ENCODE measurements around the gene ZNF622.

ZNF622 gene, protein sequence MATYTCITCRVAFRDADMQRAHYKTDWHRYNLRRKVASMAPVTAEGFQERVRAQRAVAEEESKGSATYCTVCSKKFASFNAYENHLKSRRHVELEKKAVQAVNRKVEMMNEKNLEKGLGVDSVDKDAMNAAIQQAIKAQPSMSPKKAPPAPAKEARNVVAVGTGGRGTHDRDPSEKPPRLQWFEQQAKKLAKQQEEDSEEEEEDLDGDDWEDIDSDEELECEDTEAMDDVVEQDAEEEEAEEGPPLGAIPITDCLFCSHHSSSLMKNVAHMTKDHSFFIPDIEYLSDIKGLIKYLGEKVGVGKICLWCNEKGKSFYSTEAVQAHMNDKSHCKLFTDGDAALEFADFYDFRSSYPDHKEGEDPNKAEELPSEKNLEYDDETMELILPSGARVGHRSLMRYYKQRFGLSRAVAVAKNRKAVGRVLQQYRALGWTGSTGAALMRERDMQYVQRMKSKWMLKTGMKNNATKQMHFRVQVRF

DNA sequence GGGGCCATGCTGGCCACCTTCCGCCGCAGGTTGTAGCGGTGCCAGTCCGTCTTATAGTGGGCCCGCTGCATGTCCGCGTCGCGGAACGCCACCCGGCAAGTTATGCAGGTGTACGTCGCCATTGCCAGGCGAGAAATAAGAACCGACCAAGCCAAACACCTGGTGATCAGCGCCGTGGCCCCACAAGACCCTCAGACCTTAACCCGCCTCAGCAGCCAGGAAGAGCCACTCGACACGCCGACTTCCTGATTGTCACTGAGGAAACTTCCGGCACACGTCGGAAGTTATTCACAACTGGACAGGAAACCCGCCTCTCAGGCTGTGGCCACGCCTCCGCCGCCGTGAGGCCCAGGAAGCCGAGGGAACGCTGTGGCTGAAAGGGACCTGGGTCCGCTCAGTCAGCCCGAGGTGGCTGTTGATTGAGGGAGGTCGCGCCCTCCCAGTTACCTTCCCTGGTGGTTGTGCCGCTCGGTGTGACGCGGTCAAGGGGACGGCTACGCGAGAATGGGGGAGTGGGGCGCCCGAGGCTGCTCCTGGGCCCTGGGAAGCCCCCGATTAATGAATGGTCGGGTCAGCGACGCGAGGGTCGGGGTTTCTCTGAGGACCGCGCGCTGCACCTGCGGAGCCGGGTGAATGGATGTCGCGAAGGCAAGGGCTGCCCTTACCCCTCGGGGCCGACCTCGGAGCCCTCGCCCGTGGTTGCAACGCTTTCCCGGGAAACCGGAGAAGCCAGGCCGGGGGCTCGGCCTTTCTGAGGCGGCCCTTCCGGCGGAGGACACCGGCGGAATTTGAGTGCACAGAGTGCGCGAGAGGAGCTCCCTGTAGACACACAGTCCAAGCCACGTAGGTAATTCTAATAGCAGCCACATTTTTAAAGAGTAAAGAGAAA is at the start of gene ZNF622:
TSS of gene ZNF622 (minus strand) at position 257 of the 889 bp plus-strand sequence. CDS start at position 122, 135 bp downstream.
- peak; percentile 88 for DNase-seq

DNA sequence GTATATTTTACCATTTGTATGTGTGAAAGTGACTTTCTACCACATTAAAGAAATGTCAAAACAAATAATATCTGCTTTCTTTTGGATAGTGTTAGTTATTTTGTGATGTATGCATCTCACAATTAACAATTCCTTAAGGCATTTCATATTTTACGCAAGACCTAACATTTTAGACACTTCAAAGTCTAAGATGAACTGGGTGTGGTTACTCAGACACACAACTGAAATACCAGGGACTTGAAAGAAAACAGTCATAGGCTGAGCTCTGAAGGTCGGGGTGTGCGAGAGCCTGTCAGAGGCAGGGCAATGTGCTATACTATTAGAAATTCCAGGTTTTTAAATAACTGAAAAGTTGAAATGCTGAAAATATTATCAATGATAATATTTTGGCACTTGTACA is 44.5 kb upstream of the ZNF622 start:
- no peak for DNase-seq

DNA sequence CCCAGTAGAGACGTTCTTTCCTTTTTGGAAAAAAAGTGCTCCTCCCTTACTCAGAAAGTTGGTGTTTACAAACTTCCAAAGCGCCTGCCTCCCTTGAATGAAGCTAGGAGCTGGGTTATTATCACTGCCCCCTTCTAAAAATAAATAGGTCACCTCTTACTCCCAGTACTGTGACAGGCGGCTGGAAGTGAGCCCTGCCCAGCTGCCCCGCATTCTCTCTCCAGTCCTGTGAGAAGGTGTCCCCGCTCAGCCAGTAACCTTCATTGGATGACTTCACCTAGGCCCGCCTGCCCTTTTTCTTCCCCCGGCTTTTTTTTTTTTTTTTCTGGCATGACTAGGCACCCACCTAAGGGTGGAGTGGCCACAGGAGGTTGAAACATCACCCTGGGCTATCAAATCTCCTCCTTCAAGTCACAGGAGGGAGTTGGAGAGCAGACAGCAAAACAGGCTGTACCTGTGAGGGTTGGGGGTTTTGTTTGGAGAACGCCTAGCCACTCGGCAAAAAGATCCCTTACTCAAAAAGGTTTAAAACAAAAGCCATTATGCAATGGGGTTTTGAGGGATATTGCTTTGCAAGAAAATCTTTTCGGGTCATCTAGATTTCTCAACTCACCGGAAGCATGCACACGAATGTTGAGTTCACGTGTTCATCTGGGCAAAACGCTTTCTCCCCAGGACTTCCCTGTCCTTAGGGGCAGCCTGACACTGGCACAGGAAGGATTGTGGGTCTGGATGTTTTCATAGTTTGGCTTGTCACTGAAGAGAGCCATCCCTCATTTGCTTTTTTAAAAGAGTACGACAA is 43.3 kb upstream of the ZNF622 start:
- no peak for DNase-seq

DNA sequence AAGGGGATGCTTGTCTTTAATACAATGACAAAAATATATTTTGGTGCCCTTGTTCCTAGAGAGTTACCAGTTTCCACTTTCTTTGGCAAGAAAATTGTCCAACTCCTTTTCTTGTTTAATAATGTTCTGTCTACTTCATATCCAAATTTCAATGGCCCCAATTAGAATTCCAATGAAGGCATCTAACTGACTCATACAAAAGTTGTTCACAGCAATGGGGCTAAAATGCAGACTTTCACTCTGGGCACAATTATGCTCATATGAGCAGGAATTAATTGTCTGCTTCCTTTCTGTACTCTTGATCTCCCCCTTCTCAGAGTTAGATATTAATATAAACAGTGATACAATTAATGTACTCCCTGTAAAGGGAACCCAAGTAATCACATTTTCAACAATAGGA is 42.1 kb upstream of the ZNF622 start:
- DNase-seq = no peak

DNA sequence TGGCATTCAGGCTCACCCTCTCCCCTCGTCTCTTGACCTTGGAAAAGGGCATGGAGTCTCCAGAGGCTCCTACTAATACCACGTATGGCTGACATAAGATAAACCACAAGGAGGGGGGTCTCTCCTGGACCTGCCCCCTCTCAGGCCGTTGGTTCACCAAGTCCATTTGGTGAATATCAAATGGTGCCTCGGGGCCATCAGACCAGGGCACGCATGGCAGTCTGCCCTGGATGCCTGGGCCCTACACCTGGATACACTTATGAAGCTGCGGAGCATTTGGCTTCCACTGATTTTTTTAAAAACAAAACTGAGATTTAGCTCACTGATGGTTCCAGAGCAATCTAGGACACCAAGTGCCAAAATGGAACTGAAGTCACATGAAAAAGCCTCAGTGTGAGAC is 40.3 kb upstream of the ZNF622 start:
- DNase-seq = no peak

DNA sequence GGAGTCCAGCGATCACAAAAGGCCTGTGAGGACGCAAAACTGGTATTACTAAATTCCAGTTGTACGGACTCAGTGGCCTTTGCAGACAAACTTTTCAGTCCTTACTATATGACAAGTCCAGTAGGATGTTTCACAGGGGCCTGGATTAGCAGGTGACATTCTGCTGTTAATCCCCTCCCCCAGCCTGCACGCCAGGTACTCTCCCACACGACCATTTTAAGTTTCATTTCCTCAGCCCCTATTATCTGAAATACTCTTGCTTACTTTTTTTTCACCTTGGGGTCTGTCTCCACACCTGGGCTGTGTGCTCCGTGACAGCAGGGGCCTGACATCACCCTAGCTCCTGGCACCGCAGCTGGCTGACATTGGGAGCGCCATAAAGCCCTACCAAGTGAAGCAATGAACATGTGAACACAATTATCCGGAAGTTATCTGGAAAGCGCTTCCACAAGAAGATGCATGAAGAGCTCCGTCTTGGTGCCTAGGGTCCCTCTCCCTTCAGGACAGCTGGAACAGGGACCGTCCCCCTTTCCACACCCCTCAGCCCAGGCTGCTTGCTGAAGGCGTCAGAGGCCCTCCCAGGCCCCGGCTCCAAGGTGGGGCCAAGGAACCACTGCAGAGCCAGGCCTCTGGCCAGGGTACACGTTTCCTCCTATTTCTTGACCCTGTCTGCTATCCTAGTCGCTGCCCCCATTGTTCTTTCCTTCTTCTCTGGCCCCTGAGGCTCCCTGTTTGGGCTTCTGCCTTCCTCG is 39.7 kb upstream of the ZNF622 start:
- DNase-seq = no peak

DNA sequence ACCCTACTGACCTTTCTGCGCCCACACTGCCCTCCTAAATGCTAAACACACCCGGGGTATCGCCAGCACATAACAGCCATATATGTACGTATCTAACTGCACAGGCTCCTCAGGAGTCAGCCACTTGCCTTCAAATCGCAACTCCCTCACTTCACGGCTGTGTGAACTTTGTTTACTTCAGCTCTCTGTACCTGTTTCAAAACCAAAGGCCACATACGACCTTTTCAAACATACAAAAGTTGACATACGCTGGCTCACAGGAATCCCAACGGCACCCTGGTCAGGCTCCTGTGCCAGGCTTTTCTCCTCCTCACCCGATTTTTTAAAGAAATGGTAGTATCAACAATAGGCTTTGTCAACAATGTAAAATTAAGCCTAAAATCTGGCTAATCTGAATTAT is 39.0 kb upstream of the ZNF622 start:
- no peak for DNase-seq

DNA sequence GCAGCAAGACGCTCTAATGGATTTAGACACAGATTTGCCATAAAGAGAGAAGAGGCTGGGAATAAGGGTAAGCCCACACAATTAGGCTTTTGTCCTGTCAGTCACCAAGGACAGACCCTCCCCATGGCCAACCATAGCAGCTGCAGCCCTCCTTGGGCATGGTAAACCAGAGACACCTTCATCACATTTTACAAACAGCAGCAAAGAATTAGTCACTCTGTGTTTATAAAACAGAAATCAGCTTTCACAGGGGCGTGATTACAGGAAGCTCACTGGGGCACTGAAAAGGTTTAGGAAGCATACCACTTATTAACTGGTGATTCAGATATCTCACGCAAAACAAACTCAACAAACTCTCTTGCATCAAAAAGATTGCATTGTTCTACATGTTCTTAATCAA is 37.3 kb upstream of the ZNF622 start:
- DNase-seq = no peak

DNA sequence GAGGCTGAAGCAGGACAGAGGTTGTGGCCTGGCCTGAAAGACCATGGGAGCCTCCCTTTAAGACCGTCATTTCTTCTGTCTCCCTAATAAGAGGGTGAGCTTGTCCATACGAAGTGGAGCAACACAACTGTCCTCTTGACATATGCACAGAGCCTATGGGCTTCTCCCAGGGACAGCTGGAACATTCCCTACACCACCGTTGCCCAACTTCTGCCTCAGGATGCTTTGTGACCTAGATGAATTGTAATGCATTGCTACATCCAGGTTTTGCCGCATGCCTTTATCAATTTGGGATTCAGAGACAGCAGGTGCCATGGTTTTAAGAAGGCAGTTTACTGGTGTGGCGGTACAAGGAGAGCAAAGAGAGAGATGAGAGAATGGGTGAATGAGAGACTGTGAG is 34.4 kb upstream of the ZNF622 start:
- DNase-seq = no peak

DNA sequence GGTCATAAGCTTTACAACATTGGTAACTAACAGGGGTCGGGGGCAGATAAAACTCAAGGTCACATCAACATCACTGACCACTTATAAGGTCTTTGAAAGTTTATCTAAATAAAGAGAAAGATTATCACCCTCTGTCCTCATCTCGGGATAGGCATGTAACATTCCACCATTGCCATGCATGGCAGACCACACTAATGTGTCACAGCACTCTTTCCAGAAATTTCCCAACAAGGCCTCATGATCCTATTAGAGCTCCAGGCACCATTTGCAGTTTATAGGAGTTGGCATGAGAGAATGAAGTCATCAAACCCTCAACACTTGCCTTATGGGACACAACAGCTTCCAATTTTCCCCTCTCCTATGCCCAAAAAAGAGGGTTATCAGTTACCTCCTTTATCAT is 31.9 kb upstream of the ZNF622 start:
- no peak for DNase-seq

DNA sequence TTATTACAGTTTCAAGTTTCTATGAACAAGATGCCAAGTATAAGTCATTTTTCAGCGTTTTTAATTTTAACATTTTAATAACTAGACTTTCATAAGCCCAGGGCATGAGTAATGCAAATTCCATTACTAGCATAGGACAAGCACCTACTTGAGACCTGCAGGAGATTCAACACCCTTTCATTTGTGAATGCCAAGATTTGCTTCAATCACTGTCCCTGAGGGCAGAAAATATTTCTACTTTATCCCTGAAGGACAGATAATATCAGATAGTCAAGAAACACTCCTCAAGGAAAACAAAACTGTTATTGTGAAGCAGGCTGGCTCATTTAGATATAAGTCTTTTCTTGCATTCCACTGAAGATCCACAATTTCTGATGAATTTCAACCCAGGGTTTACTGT is 27.7 kb upstream of the ZNF622 start:
- DNase-seq = no peak

DNA sequence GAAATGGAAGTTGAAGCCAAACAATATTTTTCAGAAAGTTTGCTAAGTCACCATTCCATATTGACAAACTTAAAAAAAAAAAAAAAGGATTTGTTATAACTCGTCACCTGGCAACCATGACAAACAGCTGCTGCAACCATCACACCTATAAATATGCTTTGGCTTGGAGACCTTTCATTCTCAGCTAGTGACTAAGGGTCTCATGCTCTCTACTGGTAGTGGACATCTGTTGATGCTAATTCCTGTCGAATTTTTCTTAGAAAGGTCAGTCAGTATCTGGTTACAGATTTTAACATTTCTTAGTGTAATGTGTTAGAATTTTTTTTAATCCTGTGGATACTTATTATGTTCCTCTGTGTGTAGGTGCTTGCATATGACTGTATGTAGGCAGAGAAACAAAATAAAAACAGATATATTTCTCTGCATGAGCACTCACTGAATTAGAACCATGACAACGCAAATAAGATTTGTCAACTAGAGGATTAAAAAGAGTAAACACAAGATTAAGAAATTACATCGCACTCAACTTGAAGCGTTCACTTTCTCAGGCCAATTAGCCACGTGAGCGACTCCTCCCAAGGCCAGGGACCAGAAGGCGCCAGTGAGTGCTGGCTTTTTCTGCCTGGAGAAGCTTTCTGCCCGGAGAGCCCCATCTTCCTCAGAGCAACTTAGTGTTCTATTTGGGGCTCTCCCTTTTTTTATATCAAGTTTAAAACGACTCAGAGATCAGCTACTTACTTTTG is 27.0 kb upstream of the ZNF622 start:
- DNase-seq = no peak

DNA sequence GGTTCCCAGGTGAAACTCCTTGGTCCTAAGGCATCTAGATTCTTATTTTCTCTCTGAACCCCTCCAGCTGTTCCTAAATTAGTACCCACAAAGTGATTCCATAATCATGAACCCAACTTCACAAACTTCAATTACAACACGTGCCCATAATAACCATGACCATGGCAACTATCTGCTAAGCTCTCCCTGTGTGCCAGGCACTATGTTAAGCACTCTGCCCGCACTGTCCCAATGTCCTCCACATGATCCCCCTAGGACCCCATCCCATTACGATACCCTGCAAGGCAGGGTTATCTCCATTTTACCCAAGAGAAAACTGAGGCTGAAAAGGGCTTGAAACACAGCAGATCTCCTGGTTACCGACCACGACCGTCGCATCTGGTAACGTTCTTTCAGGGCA is 25.3 kb upstream of the ZNF622 start:
- DNase-seq = no peak

DNA sequence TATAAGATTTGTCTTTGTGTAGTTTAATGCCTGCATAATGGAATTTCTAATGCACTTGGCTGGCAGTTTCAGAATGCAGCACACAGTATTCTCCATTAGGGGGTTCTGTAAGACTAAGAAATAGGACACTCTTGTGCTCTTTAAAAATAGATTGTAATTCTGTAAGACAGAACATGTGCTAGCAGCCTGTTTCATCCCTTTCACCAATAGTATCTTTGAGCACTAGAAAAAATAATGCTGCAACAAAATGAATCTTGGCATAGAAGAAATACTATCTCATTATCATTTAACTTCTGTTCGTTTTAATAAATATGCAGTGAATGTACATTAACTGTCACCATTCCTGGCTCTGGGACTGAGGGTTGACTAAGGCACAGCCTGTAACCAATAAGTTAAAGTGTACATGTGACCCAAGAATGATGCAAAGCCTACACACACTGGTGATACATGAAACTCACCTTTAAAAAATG is 23.8 kb upstream of the ZNF622 start:
- no peak for DNase-seq

DNA sequence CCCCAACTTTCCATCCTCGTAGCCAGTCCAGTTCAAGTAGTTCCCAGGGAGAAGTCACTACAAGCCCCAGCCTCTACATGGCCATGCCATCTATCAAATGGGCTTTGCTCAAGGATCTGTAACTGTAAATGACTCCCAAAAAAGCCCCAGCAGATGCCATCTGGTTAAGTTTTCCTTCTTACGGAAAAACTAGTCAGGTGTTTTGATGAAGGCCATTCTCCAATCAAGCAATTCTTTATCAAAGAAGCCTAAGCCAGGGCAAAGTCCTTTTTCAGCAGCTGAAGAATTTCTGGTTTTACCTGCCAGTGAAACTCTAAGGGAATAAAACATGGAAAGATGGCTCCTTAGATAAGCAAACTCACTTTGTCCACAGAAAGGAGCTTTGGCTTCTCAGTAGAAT is 21.9 kb upstream of the ZNF622 start:
- no peak for DNase-seq

DNA sequence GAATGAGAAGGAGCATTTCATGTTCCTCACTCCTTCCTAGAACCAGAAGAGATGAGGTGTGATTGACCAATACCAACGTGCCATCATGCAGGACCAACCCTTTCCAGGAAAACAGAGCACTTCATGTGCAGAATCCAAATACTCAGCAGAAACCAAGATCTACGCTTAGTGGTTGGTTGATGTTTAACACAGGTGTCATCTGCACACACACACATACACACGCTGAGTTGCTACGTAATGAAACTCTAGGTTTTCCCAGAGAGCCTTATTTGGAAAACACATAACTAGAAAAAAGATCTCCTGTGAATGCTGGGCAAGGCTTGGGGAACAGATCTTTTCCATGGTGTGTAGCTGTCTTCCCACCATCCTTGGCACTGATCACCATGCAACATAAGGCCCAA is 21.1 kb upstream of the ZNF622 start:
- no peak for DNase-seq

DNA sequence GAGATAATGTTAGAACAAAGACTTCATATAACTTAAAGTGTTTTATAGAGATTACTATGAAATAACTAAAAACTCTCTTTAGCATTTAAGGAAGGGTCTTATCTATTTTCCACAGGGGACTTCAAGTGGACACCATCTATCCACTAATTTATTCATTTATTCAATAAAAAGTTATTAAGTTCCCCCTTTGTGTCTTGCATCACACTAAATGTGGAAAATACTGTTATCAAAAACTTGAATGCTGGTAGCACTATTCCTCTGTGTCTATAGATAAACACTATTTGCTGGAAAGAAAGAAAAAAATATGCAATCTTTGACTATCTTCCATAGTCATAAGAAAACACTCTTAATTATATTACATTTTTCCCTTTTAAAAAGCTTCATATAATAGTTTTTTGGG is 20.1 kb upstream of the ZNF622 start:
- DNase-seq = no peak

DNA sequence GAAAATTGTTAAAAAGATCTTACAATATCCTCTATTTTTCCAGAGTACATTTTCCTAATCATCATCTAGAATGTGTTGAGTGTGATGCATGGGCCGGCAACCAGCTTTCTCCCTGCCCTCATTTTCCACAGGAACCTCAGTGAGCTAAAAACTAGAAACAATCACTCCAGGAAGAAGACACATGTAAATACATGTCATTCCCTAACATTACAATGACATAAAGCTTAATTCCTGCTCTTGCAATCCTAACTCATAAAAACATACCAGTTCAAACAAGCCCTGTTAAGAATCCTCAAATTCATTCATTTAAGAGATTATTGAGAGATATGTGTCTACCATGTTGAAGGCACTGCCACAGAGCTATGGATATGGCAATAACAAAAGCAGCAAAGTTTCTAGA is 18.5 kb upstream of the ZNF622 start:
- DNase-seq = no peak

DNA sequence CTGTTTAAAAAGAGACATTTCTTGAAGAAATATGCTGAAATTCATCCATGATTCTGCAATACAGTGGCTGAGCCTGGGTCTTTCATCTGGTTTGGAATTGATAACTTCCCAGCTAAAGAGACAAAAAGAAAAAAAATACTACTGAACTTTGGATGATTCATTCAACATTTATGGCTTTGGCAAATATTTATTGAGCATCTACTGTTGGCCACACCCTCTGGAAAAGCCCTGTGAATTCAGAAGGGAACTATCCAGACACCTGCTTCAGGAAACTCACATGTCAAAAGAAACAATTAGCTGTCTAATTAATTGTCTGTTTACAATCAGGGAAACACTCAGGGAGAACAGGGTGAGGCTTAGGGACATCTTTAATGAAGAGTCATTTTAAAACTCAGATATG is 17.8 kb upstream of the ZNF622 start:
- no peak for DNase-seq

DNA sequence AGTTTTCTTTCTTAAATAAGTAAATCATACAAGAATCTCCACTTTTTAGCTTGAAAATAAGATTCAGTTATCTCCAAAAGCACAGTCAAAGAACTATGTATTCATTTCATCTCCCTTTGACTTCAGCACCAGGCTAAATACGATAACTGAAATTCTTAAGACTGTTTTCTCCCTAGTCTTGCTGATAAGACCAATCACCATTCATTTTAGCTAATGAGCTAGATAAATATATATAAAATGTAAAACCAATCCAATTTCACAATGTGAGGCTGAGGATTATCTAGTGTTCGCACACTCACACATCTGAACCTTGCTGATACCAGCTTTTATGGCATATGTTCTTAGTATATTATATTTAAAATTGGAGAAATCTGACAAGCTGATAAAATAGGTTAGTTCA is 17.3 kb upstream of the ZNF622 start:
- DNase-seq = no peak

DNA sequence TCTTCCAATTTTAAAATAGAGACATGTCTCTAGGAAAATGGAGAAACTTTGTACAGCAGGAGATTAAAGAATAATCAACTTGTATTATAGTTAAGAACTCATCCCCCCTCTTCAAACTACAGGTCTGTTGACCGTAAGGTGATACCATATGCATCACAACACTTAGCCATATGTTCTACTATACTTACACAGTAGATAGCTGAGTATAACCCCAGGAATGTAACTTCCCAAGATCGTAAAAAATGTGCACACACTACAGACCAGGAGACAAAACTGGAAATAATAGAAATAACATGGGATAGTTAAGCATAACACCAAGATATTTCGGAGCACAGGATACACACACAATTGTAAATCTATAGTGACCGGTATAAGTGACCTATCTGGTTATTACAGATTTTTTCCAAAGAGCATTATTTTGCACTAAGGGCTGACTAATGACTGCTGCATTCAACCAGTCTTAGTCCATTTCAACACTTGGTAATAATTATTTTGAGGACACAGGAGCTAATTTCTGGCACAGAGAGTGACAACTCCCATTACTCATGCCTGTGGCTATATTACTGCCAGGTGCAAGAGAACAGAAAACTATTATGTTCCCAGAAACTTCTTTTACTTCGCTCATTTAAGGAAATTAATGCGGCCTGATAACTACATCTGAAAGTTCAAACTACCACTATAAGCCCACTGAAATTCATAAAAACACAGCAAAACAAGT is 15.4 kb upstream of the ZNF622 start:
- no peak for DNase-seq
